Stimulated activated CD8-positive, alpha-beta memory T cell treated with anti-CD3 and anti-CD28 coated beads, Interleukin-7, amount 100 ng/mL, for 1 hour (primary cell): Measurements from ENCODE around the gene FAM240B.

Experiments used
- DNase-seq, 2 donors: peaks; one replicate each; pipeline ENCODE4 v3.0.0-alpha.2; 2020; ENCODE audit warnings: low read depth in 2 of 2

Gene FAM240B

DNA sequence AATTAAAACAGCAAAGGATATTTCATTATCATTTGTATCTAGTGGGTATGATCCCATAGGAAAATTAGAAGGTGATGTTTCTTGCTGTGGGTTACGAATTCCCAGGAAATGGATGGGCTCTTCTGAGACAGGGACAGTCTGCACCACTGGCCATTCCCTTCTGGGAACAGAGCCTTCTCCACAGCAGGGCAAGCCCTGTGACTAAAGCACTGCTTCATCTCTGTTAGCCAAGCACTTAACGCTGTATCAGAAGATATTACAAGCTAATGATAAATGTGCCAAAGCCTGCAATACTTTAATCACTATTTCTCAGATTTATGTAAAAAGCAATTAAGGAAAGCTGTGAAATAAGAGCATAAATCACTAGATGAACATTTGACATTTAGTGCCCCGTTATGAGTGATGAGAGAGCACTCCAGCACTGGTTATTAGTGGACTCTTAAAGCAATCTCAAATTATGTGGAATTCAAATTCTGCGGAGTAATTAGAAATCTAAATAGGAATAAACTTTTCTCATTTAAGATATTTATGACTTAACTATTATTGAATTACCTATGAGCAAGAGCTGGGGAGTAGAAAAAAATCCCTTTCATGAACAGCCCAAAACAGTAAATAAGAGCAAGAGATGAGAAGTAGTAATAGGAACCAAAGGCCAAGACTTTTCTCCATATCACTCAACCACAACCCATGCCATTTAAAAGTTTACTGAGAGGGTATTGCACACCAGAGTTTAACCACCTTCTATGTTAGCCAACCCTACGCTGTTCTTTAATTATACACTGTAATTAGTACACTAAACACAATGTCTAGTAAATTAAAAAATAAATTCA is 49.2 kb downstream of the FAM240B start:
- DNase-seq, result no peak

- DNase-seq, result no peak
Measured at GRCh38 chr9:38668791-38669466, 51.0 kb downstream of the FAM240B start.

- DNase-seq, result no peak
Measured at GRCh38 chr9:38662763-38663593, 57.0 kb downstream of the FAM240B start.

GRCh38 chr9:38659538-38659937 is 60.4 kb downstream of the FAM240B start:
- no peak for DNase-seq

DNA sequence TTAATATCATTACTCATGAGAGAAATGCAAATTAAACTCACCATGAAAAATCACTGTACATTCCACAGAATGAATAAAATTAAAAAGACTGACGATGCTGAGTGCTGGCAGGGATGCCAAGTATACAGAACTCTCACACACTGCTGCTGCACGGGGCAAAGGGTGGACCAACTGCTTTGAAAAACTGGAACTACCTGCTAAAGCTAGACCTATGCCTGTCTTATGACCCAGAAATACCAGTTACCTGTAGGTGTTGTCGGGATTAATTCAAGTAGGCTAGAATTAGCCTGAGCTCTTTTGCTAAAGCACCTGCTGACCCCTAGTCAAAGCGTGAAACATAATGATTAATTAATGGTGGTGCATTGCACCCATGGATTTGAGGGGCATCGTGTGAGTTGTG is 63.0 kb downstream of the FAM240B start:
- DNase-seq, result no peak

DNA sequence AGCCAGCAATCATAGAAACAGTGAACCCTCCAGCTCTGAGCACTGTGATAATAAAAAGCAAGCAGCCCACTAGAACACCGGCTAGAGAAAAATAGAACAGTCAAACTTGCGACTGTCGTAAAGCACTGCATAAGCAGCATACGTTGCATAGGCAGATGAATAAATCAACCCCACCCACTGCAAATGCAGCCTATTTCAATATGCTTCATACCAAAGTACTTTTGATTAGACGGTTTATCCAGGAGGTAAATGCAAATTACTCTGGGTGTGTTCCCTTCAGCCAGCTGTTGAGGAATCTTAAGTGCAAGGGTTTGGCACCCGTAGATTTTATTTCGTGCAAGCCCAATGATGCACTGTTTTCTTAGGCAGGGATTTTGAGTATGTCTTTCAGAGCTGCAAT is 67.4 kb downstream of the FAM240B start:
- no peak for DNase-seq

- no peak for DNase-seq
Measured at GRCh38 chr9:38652044-38652443, 67.9 kb downstream of the FAM240B start.

GRCh38 chr9:38651400-38652042 is 68.4 kb downstream of the FAM240B start:
- no peak for DNase-seq

DNA sequence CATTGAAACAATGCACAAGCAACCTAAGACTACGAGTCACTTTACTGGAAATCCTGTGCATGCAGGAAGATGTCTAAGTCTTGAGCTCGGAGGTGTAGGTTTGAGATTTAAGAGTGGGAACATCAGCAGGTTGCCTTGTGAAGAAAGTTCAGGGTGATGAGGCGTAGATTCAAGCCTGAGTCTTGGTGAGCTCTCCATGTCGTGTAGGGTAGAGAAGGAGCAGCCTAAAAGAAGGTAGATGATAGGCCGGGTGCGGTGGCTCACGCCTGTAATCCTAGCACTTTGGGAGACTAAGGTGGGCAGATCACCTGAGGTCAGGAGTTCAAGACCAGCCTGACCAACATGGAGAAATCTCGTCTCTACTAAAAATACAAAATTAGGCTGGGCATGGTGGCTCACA is 69.4 kb downstream of the FAM240B start:
- no peak for DNase-seq

- DNase-seq, result no peak
Measured at GRCh38 chr9:38649731-38650363, 70.1 kb downstream of the FAM240B start.

DNA sequence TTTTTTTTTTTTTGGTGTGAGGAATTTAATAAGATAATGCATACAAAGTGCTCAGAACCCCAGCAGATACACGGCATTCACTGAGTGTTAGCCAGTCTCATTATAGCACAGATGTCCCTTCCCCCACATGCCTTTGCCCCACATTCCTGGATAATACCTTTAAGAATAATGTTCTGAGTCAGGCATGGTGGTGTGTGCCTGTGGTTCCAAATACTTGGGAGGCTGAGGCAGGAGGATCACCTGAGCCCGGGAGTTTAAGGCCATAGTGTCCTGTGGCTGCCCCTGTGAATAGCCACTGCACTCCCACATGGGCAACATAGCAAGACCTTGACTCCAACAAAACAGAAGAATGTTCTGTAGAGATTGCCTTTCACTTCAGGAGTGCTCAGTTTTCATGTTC is 75.3 kb downstream of the FAM240B start:
- no peak for DNase-seq
